ENCODE data around the gene CHD5.

CHD5 gene

DNA sequence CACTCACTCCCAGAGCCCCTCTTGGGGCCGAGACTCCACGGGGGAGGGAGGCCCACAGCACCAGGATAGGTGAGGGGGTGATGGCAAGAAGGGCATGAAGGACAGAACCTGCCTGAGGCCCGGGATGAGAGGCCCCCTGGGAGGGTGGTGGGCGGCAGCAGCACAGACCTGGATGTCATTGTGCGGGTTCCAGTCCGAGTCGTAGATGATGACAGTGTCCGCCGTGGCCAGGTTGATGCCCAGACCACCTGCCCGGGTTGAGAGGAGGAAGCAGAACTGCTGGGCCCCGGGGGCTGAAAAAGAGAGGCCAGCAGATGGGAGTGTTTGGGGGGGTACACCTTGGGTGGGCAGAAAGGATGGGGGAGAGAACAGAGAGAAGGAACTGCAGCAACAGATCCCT lies 50.1 kb downstream of the CHD5 start:
- no peak for DNase-seq

- DNase-seq, result no peak
Measured at GRCh38 chr1:6129313-6129712, 50.8 kb downstream of the CHD5 start.

- DNase-seq, result no peak
Measured at GRCh38 chr1:6128276-6129081, 51.6 kb downstream of the CHD5 start.

- peak; percentile 72 for DNase-seq
Measured at GRCh38 chr1:6127587-6128163, 52.4 kb downstream of the CHD5 start.

- no peak for DNase-seq
Measured at GRCh38 chr1:6126521-6127067, 53.5 kb downstream of the CHD5 start.

GRCh38 chr1:6126028-6126427 lies 54.1 kb downstream of the CHD5 start:
- no peak for DNase-seq

DNA sequence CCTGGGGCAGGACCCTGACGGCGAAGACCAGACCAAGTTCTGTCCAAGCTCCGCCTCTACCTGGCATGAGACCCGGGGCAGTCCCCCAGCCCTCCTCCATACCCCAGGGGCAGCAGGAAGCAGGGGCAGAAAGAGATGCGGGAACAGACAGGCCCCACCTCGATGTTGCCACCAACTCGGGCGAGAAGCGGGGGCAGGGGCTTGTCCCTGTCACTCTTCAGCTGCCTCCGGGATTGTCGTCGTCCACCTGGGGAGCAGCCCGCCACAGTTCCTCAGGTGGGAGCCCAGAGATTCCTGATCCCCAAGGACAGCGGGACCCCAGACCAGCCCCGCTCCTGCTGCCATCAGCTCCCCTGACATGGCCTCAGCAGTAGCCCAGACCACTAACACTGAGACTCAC lies 54.8 kb downstream of the CHD5 start:
- DNase-seq, result no peak

- DNase-seq, result no peak
Measured at GRCh38 chr1:6124746-6125365, 55.3 kb downstream of the CHD5 start.

- no peak for DNase-seq
Measured at GRCh38 chr1:6124341-6124740, 55.8 kb downstream of the CHD5 start.

DNA sequence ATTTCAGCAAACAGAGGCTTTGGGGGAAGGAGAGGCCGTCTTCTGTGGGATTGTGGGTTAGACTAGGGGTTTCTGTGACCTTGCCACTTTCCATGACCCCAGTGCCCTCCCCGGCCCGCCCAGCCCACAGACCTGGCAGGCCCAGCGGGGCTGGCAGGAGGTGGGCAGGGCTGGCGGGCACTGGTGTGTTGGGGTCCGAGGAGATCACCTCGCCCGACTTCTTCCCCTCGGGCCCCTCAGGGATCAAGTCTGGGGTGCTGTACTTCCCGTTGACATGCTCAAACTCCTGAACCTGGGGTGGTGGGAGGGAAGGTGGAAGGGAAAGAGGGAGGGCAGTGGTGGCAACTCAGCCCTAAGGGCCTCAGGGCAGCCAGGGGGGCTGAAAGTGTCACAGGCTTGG lies 56.3 kb downstream of the CHD5 start:
- DNase-seq, result no peak

DNA sequence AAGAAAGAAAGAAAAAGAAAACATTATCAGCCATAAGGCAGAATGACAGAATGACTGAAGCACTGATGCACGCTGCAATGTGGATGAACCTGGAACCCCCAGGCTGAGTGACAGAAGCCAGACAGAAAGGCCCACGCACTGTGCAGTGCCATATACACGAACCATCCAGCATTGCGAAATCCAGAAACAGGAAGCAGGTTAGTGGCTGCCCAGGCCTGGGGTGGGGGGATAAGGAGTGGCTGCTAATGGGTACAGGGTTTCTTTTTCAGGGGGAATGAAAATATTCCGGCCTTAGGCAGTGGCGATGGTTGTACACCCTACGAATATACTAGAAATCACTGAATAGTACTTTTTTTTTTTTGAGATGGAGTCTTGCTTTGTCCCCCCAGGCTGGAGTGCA lies 57.0 kb downstream of the CHD5 start:
- DNase-seq, result no peak

- DNase-seq, result no peak
Measured at GRCh38 chr1:6121651-6122370, 58.3 kb downstream of the CHD5 start.

DNA sequence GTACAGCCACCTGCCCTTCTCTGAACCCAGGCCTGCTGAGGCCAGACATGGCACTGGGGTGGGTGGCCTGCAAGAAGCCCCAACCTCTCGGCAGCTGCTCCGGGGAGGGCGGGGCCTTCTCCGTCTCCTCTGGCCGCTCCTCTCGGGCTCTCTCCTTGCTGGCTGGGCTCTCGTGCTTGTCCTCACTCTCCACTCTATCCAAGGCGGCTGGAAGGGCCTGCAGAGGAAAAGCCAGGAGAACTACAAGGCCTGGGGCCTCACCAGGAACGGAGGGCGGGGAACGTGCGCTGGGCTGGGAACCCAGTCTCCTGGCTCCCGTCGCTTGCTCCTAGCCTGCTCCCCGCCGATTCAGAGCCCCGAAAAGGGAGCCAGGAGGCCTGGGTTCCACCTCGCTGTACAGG lies 59.1 kb downstream of the CHD5 start:
- no peak for DNase-seq

- DNase-seq, result no peak
Measured at GRCh38 chr1:6118415-6118814, 61.7 kb downstream of the CHD5 start.

DNA sequence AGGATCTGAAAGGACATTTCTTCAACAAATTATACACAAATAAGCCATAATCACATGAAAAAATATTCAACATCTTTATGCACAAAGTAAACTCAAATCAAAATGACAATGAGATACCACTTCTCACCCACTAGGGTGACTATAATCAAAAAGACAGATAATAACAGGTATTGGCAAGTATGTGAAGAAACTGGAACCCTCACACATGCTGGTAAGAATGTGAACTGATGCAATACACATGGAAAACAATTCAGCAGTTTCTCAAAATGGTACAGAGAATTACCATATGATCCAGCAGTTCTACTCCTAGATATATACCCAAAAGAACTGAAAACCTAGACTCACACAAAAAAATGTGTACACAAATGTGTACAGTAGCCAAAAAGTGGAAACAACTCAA lies 62.5 kb downstream of the CHD5 start:
- DNase-seq, result no peak

GRCh38 chr1:6117064-6117463 lies 63.1 kb downstream of the CHD5 start:
- DNase-seq, result no peak

GRCh38 chr1:6116137-6116536 lies 64.0 kb downstream of the CHD5 start:
- DNase-seq, result no peak

- no peak for DNase-seq
Measured at GRCh38 chr1:6113745-6114144, 66.4 kb downstream of the CHD5 start.

DNA sequence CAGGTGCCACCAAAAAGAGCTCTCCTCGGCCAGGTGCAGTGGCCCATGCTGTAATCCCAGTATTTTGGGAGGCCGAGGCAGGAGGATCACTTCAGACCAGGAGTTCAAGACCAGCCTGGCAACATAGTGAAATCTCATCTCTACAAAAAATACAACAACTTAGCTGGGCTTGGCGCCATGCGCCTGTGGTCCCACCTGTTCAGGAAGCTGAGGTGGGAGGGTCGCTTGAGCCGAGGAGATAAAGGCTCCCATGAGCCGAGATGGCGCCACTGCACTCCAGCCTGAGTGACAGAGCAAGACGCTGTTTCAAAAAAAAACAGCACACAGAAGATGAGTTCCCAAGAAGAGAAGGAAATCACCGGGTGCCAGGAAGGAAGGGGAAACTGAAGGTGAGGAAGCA lies 67.0 kb downstream of the CHD5 start:
- DNase-seq, result no peak

- DNase-seq, result no peak
Measured at GRCh38 chr1:6112690-6113005, 67.5 kb downstream of the CHD5 start.

DNA sequence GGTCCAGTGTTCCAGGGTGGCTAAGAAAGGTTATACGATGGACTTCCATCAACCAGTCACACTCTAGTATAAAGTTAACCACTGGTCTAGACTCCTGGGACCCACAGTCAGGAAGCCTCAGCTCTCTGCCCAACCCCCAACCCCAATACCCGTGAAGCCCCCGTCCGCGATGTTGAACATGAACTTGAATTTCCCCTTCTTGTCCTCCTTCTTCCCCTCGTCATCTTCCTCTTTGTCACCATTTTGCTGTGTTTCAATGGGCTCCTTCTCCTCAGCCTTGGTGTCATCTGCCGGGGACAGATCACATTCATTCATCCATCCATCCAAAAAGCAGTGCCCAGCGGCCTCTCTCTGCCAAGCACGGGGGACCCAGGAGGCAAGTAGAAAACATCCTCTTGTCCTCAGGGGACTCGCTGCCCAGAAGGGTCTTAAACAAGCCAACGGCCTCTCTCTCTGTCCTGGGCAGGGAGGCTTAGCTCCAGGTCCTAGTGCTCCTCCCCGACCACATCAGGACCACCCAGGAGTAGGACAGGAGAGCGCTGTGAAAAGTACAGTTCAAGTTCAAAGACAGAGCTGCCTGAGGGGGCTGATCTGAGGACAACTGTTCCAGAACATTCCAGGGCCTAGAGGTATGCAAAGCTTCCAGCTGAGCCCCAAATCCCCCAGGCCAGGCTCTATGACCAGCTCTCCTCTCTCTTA lies 68.0 kb downstream of the CHD5 start:
- DNase-seq, result no peak

GRCh38 chr1:6111571-6111970 lies 68.5 kb downstream of the CHD5 start:
- DNase-seq, result peak; percentile 83

DNA sequence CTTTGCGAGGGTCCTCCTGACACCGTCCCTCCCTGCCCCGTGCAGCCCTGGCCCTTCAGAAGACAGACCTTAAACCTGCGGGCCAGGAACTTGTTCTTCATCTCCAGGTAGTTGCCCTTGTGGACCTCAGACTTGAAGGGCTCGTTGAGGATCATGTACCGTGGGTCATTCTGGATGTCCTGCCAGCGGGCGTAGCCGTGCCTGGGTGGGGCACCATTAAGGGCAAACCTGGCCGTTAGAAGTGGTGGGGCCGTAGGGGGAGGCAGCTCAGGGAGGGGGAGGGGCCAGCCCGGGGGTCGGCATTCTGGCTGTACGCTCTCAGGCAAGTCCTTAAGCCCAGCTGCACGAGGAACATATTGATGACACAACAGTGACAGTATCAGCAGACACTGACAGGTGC lies 69.8 kb downstream of the CHD5 start:
- DNase-seq, result no peak

Measured in DMS153 (cell line).